ENCODE measurements around the gene PDE7B.

GRCh38 chr6:135992739-135993138 is 141.2 kb downstream of the PDE7B start:
- no peak for TF ChIP-seq EZH2phosphoT487 (IDR thresholded peaks at IDR 0.05; ENCODE audit: borderline replicate concordance)
- no peak for TF ChIP-seq CTCF (conservative IDR thresholded peaks at IDR 0.05; ENCODE audit: low read length)
